K562 (cell line): ENCODE measurements around the gene INKA2.

Experiments
- CBX8 ChIP-seq: fragments of 200-600 bp; sonication (generic); IDR thresholded peaks from 2 replicates; pipeline ENCODE4 v1.6.1; 2012; ENCODE audit warnings: borderline replicate concordance, mixed run types, low read depth, mild to moderate bottlenecking, moderate library complexity, mixed read lengths, low read length, control low read depth, inconsistent platforms; ENCODE audit not compliant: poor library complexity, severe bottlenecking; ENCODE audit errors: extremely low read depth
- EZH2 ChIP-seq: IDR thresholded peaks from 2 replicates; pipeline ENCODE4 v1.6.1; 2012; ENCODE audit warnings: low read depth, mild to moderate bottlenecking, inconsistent platforms, low read length, borderline replicate concordance
- FUS ChIP-seq: fragments of 200-400 bp; formaldehyde crosslinking; optimal IDR thresholded peaks from 2 replicates; pipeline ENCODE3; 2017; ENCODE audit warnings: low read depth, low read length
- GABPA ChIP-seq: fragments of 200-800 bp; sonication (Bioruptor generic); conservative IDR thresholded peaks from 2 replicates; pipeline ENCODE4 v1.6.1; 2016; ENCODE audit warnings: low read depth, missing genetic modification characterization, missing compliant biosample characterization
- SMC3 ChIP-seq: conservative IDR thresholded peaks from 2 replicates; pipeline ENCODE4 v1.6.1; 2011; ENCODE audit warnings: low read depth, low read length, improper control_type of control experiment; ENCODE audit not compliant: insufficient read depth
- TF ChIP-seq, protein P1 (sequence below): fragments of 250-450 bp; sonication (Bioruptor Pico); IDR thresholded peaks from 2 replicates; pipeline ENCODE4 v1.4.0; 2020; ENCODE audit warnings: mild to moderate bottlenecking

DNA sequence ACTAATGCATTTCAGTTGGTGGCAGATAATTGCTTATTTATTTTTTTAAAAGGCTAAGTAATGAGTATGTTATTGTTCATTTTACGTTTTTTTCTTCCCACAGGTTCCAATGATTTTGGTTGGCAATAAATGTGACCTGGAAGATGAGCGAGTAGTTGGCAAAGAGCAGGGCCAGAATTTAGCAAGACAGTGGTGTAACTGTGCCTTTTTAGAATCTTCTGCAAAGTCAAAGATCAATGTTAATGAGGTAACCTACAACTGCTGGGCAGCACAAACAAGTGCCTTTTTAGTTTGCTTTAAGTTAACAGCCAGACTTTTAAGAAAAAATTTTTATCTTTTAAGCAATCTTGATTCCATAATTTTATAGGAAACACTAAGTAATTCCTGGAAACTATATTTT, 35.0 kb downstream of the INKA2 start:
- no peak for TF ChIP-seq SMC3
- no peak for TF ChIP-seq GABPA (tag)
- no peak for TF ChIP-seq EZH2
- TF ChIP-seq, protein P1, sequence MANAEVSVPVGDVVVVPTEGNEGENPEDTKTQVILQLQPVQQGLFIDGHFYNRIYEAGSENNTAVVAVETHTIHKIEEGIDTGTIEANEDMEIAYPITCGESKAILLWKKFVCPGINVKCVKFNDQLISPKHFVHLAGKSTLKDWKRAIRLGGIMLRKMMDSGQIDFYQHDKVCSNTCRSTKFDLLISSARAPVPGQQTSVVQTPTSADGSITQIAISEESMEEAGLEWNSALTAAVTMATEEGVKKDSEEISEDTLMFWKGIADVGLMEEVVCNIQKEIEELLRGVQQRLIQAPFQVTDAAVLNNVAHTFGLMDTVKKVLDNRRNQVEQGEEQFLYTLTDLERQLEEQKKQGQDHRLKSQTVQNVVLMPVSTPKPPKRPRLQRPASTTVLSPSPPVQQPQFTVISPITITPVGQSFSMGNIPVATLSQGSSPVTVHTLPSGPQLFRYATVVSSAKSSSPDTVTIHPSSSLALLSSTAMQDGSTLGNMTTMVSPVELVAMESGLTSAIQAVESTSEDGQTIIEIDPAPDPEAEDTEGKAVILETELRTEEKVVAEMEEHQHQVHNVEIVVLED (CRISPR knock-in tag) = no peak
- no peak for TF ChIP-seq CBX8
- no peak for TF ChIP-seq FUS
